Urinary bladder (tissue), 4 donors: Measurements from ENCODE around the gene DDN. TPM values are rescaled to one million over a fixed set of nuclear protein-coding genes. Genes with fewer than 3 reads are reported as not detected.

ENCODE experiments used
- DNase-seq: peaks from one replicate; pipeline ENCODE4 v3.0.0-alpha.2; 2015; ENCODE audit errors: extremely low spot score
- H3K27ac ChIP-seq: one replicate; pipeline ENCODE4 v1.5.1; 2013; ENCODE audit warnings: low read depth, mild to moderate bottlenecking, moderate library complexity
- H3K36me3 ChIP-seq: one replicate; pipeline ENCODE4 v1.6.1; 2013; ENCODE audit warnings: mild to moderate bottlenecking, moderate library complexity; ENCODE audit not compliant: insufficient read depth
- H3K4me1 ChIP-seq: one replicate; pipeline ENCODE4 v1.6.1; 2013; ENCODE audit warnings: mild to moderate bottlenecking, moderate library complexity; ENCODE audit not compliant: insufficient read depth
- H3K4me3 ChIP-seq: one replicate; pipeline ENCODE4 v1.5.1; 2013; ENCODE audit warnings: low read depth, low read length
- whole genome bisulfite sequencing: extraction: QIAGEN DNeasy Blood & Tissue Kit; methylation state at CpG from one replicate; pipeline ENCODE4 v1.1.7; 2013; 5-methylcytosine and 5-hydroxymethylcytosine counted together
- polyA plus RNA-seq: library from polyadenylated mRNA; stranded (reverse); fragments of 200-250 nt; gene quantifications from one replicate; pipeline ENCODE4 v1.2.3, GENCODE V29; 2013
- total RNA-seq: library from RNA; depleted of rRNA; stranded (reverse); fragments of >200 nt; gene quantifications from one replicate; pipeline ENCODE4 v1.2.3, GENCODE V29; 2014
- donor health status: healthy with polysubstance abuse.
- donor health status: healthy.

Gene DDN
- total RNA-seq (0.74 TPM), polyA plus RNA-seq (not detected)

DNA sequence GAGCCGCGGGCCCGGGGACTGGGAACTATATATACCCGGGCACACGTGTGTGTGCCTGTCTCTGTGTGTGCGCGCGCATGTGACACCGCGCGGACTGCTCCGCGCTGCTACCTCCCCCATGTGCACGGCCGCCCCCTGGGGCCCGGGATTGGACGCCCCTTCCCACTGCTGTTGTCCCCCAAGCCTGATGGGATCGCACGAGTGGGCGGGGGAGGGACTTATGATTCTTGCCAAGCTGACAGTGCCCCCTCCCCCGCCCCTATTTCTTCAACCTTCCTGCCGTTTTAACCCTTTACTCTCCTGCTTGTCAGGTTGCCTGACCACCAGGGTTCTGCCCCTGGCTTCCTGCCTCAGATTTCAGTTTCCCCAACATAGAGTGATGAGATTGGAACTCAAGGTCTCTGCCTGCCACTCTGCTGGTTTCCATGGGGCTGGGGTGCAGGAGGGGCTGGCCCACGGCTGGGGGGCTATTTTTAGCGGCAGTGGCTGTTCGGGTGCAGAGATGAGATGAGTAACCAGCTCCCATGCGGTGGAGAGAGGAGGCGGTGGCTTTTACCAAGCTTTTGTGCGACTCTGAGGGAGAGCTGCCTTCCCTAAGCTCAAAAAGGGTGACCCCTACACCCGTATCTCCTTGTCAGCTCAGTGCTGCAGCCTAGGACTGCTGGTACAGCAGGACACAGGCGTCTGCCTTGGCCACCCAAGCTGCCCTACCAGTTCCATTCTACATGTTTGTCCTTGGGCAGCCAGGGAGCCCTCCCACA, at the start of gene DDN:
Gene DDN, minus strand, starts transcription at position 5 of the 761 bp plus-strand sequence. CDS start 88 bp downstream, outside the sequence.
- Histone ChIP-seq H3K36me3 (no peaks in the 10 kb centered on the region), H3K4me3 (peak within 1 kb of the TSS; percentile 49), H3K27ac (no peak within 1 kb of the TSS), H3K4me1 (no peaks in the 10 kb centered on the region)
- WGBS = 2% methylated on average over 30 of the region's 30 CpGs
- no peak for DNase-seq

DNA sequence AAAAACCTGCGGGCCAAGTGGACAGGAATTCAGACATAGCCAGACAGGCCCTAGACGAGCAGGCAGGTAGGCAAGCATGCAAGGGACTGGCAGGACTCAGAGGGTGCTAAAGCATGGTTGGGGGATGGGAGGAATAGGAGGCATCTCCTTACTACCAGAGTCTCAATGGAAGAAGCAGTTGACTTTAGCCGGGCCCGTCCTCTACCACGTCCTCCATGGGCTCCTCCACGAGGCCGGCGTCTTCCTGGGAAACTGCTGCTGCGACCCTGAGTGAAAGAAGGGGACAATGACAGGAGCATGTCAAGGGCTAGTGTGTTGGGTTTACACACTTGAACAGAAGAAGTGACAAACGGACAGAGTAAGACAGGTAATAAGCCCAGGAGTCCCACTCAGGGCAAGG, 49.8 kb upstream of the DDN start:
- WGBS = 92% methylated on average over 10 of the region's 10 CpGs
- Histone ChIP-seq H3K4me1 (no peaks in the 10 kb centered on the region), H3K27ac (no peak overlapping the region), H3K4me3 (no peak overlapping the region), H3K36me3 (peaks cover 21% of the 10 kb centered on the region)
- no peak for DNase-seq

DNA sequence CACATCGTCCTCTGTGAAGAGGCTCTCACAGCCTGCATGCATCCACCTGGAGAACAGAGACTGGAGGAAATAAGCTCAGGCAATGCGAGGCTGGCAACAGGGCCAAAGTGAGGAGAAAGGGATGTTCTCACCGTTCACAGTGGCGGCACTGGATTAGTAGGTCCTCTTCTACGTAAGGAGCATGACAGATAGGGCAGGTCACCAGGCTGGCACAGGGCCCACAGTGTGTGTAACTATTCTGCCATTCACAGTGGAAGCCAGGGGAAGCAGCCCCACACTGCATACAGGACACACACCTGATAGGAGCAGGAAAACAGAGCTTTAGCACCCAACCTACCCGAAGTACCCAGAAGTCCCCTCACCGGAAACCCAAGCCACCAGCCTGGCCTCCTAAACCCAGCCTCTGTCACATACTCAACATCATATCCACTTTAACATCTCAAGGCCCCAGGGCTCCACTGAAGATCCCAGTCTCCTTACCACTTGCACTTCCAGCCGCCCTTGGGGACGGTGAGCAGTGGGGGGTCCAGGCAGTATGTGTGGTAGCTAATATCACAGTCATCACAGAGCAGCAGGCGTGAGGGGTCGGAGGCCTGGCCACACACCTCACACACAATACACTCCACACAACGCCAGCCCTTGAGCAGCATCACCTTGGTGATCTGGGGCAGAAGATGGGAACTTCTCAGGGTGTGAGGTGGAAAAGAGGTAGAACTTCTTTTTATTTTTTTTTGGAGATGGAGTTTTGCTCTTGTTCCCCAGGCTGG, 47.1 kb upstream of the DDN start:
- no peak overlapping the region for H3K4me3 ChIP-seq
- H3K4me1 ChIP-seq = no peaks in the 10 kb centered on the region
- no peak overlapping the region for H3K27ac ChIP-seq
- WGBS = 92% methylated on average over 12 of the region's 12 CpGs
- DNase-seq = no peak
- peaks cover 20% of the 10 kb centered on the region for H3K36me3 ChIP-seq

DNA sequence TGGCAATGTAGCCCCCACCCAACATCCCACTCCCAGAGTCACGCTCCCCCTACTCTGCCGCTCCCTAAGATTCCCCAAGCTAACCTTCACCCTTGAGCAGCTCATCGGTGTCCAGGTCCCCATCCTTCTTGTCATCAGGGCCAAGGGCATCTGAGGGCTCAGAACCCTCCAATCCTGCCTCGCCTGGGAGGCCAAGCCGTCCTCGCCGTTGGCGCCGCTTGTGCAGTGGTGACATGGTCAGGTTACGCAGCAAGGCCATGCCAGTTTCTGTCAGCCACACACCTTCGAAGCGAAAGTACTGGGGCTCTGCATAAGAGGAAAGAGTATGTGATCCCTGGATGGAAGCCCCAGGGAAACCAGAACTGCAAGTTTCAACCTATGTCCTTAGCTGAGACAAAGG, 45.5 kb upstream of the DDN start:
- H3K4me3 ChIP-seq = no peak overlapping the region
- no peaks in the 10 kb centered on the region for H3K4me1 ChIP-seq
- no peak for DNase-seq
- H3K27ac ChIP-seq = no peak overlapping the region
- WGBS = 96% methylated on average over 12 of the region's 12 CpGs
- H3K36me3 ChIP-seq = peaks cover 17% of the 10 kb centered on the region

DNA sequence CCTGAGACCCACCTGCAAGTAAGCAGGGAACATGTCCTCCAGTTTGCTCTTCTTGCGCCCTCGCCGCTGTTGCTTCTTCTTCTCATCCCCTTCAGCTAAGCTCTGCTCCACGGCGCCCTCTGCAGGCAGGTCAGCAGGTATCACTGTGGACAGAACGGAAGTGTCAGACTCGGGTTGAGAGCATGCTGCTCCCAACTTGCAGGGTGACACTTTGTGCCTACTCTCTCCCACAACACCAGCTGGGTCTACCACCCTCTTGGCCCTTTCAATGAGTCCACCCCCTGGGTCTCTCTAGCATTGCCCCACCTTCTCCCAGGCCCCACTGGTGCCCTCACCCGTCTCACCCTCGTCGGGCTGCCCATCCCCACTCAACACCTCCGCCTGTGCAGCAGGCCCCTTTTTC, 44.7 kb upstream of the DDN start:
- DNase-seq = no peak
- WGBS = 57% methylated on average over 11 of the region's 11 CpGs
- Histone ChIP-seq H3K4me1 (no peaks in the 10 kb centered on the region), H3K36me3 (peaks cover 17% of the 10 kb centered on the region), H3K27ac (no peak overlapping the region), H3K4me3 (no peak overlapping the region)

DNA sequence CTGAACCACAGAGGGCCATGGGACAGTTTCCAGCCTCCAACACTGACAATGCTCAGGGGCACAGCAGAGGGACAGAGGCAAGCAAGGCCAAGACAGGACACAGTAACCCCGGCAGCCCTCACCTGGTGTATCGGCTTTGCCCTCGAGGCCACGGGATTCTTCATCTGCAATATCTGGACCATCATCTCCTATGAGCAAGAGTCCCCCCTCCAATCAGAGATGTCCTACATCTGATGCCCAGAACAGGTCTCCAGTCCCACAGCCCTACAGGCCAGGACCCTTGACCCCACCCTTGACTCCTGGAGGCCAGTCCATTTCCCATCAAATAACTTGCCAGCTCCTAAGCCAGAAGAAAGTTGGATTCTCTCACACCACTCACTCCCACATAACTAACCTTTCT, 44.1 kb upstream of the DDN start:
- no peaks in the 10 kb centered on the region for H3K4me1 ChIP-seq
- WGBS = 93% methylated on average over 4 of the region's 4 CpGs
- no peak overlapping the region for H3K4me3 ChIP-seq
- peaks cover 20% of the 10 kb centered on the region for H3K36me3 ChIP-seq
- H3K27ac ChIP-seq = no peak overlapping the region
- DNase-seq = no peak

DNA sequence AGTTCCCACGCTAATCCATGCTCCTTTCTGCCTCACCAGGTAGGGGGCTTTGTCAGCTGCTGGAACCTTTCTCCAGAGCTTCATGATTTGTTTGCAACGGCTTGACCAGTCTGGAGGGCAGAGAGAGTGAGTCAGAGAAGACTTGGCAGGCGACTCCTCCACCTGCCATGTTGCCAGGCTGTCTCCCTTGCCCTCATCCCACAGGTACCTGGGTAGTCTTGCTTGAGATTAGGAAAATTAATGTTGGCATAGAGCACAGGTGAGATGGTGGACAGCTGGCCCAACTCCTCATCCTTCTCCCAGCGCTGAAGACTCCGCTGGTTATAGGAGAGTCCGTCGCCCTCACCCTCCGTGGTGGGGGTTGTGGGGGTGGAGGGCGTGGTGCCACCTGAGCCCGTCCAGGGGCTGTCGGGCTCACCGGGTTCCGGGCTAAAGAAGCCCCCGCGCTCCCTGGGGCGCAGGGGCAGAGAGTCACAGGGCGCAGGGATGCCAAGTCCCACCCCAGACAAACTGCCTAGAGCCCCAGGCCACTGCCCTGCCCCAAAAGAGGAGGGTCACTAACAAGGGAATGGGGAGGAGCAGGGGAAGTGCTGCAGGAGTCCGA, 42.8 kb upstream of the DDN start:
- peaks cover 17% of the 10 kb centered on the region for H3K36me3 ChIP-seq
- WGBS = 90% methylated on average over 18 of the region's 18 CpGs
- H3K4me1 ChIP-seq = no peaks in the 10 kb centered on the region
- no peak overlapping the region for H3K27ac ChIP-seq
- no peak overlapping the region for H3K4me3 ChIP-seq
- no peak for DNase-seq

DNA sequence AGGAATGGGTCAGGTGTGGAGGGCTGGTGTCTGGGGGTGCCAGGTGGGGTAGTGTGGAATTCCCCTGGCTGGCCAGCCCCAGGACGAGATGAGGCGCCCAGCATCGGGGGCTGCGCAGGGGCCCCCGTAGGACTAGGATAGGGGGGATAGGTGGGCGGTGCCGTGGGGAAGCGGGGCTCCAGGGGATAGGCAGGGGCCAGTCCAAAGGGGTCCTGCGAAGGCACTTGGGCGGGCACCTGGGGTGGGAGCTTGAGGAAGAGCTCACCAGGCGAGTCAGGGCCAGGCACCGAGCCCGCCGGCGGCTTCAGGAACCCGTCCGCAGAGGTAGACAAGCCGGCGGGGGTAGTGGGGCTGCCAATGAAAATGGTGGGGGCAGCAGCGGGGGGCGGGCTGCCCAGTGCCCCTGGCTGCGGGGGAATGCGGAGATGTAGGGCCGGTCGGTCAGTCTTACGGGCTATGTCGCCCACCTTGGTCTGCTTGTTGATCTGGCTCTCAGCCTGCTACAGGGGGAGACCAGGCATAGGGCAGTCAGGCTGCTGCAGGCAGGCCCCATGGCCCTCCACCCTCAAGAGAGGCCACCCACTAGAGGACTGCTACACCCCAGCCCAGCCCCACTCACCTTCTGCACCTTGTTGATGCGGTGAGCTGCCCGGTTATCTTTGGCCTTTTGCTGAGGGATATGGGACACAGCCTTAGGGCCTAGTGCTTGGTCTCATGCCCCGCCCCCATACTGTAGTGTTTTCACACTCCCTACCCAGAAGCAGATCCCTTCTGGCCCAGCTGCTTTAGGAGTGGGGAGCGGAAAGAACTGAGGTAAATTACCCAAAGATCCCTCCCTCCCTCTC, 42.1 kb upstream of the DDN start:
- H3K36me3 ChIP-seq = peaks cover 17% of the 10 kb centered on the region
- WGBS = 93% methylated on average over 31 of the region's 31 CpGs
- no peak overlapping the region for H3K27ac ChIP-seq
- no peaks in the 10 kb centered on the region for H3K4me1 ChIP-seq
- no peak for DNase-seq
- H3K4me3 ChIP-seq = no peak overlapping the region

DNA sequence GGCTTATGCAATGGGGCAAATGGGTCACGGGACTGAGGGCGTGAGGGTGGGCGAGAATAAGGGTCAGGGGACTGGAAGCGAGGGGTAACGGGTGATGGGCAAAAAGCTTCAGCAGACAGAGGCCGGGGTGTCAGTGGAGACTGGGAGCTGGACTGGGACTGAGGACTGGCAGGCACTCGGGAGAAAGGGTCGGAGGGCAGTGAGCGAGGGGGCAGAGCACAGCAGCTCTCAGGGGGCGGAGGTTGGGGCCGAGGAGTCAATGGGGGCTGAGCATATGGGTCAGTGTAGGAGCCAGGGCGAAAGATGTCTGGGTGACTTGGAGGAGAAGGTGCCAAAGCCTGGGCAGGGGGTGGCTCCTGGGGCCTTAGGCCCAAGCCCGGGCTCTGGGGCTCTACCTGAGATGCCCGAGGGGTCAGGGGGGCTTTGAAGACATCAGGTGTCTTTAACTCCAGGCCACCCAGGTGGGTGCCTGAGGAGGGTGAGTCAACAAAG, 41.2 kb upstream of the DDN start:
- DNase-seq = no peak
- H3K4me1 ChIP-seq = no peaks in the 10 kb centered on the region
- peaks cover 13% of the 10 kb centered on the region for H3K36me3 ChIP-seq
- H3K27ac ChIP-seq = no peak overlapping the region
- WGBS = 93% methylated on average over 14 of the region's 14 CpGs
- H3K4me3 ChIP-seq = no peak overlapping the region

DNA sequence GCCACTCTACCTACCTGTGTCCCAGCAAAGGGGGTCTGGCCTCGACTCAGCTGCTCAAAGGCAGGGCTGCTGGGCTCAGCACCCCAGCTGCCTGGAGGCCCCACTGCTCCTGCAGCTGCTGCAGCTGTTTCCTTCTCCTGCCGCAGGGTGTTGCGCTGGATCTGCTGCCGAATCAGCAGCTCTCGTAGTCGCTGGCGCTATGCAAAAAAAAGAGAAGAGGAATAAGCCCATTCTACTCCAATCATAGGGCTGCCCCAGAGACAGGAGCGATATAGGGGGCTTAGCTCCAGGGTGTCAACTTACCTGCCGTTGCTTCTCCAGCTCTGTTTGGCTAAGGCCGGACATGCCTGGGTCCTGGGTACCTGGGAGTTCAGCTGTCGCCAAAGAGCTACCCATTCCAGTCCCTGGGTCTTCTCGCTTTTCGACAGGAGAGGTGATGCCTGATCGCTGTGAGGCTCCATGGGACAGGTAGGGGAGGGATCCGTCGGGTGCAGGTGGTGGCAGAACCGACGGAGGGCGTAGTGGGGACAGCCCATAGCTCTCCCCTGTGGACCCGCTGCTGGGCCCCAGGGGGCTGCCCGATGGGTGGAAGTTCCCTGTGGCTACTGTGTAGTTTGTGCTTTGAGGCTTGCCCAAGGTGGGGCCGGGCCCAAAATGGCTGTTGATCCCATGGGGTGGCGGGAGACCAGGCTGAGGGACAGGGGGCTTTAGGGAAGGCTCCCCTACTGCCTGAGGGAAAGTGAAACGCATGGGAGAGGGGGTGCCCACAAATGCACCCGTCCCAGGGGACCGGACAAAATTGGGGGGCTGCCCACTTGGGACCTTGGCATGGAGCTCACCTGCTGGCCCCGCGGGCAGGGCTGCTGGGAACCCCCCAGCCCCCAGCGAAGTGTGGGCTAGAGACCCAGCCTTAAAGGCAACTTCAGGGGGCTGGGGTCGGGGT, 40.5 kb upstream of the DDN start:
- Histone ChIP-seq H3K4me3 (no peak overlapping the region), H3K27ac (no peak overlapping the region), H3K36me3 (peaks cover 8% of the 10 kb centered on the region), H3K4me1 (no peaks in the 10 kb centered on the region)
- 92% methylated on average over 30 of the region's 30 CpGs for WGBS
- no peak for DNase-seq

DNA sequence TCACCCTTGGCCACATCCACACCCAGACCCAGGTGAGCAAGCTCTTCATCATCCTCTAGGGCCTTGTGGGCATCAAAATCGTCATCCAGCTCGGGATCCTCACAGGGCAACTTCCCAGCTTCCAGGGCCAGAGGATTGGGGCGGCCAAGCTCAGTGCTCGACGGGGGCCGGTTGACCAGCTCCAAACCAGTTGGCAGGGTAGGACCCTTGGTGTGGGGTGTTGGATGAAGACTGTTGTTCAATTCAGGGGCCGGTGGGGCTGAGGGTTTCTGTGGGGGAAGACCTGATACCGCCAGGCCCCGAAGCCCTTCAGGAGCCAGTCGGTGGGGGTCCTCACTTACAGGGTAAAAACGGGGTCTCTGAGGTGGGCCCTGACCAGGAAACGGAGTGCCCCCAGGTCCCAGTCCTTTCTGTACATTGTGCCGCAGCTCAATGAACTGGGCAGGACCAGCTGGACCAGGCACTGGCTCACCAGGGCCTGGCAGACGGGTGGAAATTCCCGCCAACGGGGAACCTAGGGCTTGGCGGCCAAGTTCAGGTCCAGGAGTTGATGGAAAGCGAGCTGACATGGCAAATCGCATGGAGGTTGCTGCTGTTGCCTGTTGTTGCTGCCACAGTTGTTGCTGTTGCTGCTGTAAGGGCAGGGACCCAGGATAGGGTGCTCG, 39.2 kb upstream of the DDN start:
- no peak for DNase-seq
- peaks cover 6% of the 10 kb centered on the region for H3K36me3 ChIP-seq
- WGBS = 94% methylated on average over 20 of the region's 20 CpGs
- H3K27ac ChIP-seq = no peak overlapping the region
- no peak overlapping the region for H3K4me3 ChIP-seq
- H3K4me1 ChIP-seq = no peaks in the 10 kb centered on the region

DNA sequence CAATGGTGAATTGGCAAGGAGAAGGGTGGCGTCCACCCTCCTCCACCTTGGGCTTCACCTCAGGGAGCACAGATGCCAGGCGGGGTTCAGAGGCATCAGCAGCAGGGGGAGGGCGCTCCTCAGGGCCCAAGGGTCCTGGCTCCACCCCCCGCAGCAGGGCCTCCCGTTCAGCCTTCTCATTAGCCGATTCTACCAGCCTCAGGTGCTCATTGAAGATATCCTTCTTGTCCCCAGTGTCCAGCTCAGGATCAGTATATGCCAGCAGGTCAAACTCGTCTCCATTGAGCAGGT, 38.7 kb upstream of the DDN start:
- H3K4me3 ChIP-seq = no peak overlapping the region
- peaks cover 9% of the 10 kb centered on the region for H3K36me3 ChIP-seq
- no peak for DNase-seq
- WGBS = 89% methylated on average over 7 of the region's 7 CpGs
- no peaks in the 10 kb centered on the region for H3K4me1 ChIP-seq
- H3K27ac ChIP-seq = no peak overlapping the region
